GM23248 (cell line): ENCODE measurements around the gene ZBTB44. TPM values are rescaled to one million over a fixed set of nuclear protein-coding genes. Genes with fewer than 3 reads are reported as not detected.

ENCODE experiments used
- DNase-seq: peaks from one replicate; pipeline ENCODE4 v3.0.0-alpha.2; 2015
- H2AFZ ChIP-seq: fragments of 200-600 bp; sonication (generic); 2 replicates; pipeline ENCODE4 v1.6.1; 2016; ENCODE audit warnings: antibody characterized with exemption
- H3F3A ChIP-seq: fragments of 200-600 bp; sonication (generic); 2 replicates; pipeline ENCODE4 v1.6.1; 2016; ENCODE audit warnings: mild to moderate bottlenecking, antibody characterized with exemption, mixed run types; ENCODE audit not compliant: insufficient read depth
- H3K27ac ChIP-seq: fragments of 200-600 bp; sonication (generic); 2 replicates; pipeline ENCODE4 v1.5.1; 2016; ENCODE audit warnings: mild to moderate bottlenecking
- H3K27me3 ChIP-seq: fragments of 200-600 bp; sonication (generic); replicated peaks from 2 replicates; pipeline ENCODE4 v1.6.1; 2016; ENCODE audit warnings: mild to moderate bottlenecking; ENCODE audit not compliant: insufficient read depth
- H3K36me3 ChIP-seq: fragments of 200-600 bp; sonication (generic); 2 replicates; pipeline ENCODE4 v1.6.1; 2016; ENCODE audit warnings: low read depth, mild to moderate bottlenecking
- H3K4me1 ChIP-seq: fragments of 200-600 bp; sonication (generic); 2 replicates; pipeline ENCODE4 v1.6.1; 2016; ENCODE audit warnings: mild to moderate bottlenecking; ENCODE audit not compliant: insufficient read depth
- H3K4me2 ChIP-seq: fragments of 200-600 bp; sonication (generic); one replicate; pipeline ENCODE4 v1.6.1; 2016; ENCODE audit warnings: mild to moderate bottlenecking; ENCODE audit not compliant: unreplicated experiment
- H3K4me3 ChIP-seq: fragments of 200-600 bp; sonication (generic); 2 replicates; pipeline ENCODE4 v1.5.1; 2016; ENCODE audit warnings: mild to moderate bottlenecking
- H3K79me2 ChIP-seq: fragments of 200-600 bp; sonication (generic); 2 replicates; pipeline ENCODE4 v1.6.1; 2016; ENCODE audit warnings: mild to moderate bottlenecking; ENCODE audit not compliant: insufficient read depth
- H3K9ac ChIP-seq: fragments of 200-600 bp; sonication (generic); 2 replicates; pipeline ENCODE4 v1.6.1; 2016; ENCODE audit warnings: mild to moderate bottlenecking
- H3K9me2 ChIP-seq: fragments of 200-600 bp; sonication (generic); 2 replicates; pipeline ENCODE4 v1.6.1; 2016; ENCODE audit warnings: mixed run types, mild to moderate bottlenecking, moderate library complexity; ENCODE audit not compliant: insufficient read depth
- H3K9me3 ChIP-seq: fragments of 200-600 bp; sonication (generic); one replicate; pipeline ENCODE4 v1.6.1; 2017; ENCODE audit warnings: low read depth
- H4K20me1 ChIP-seq: fragments of 200-600 bp; sonication (generic); 2 replicates; pipeline ENCODE4 v1.6.0; 2016; ENCODE audit not compliant: insufficient read depth
- EZH2 ChIP-seq: fragments of 200-600 bp; sonication (generic); IDR thresholded peaks from 2 replicates; pipeline ENCODE4 v1.6.1; 2018; ENCODE audit warnings: antibody characterized with exemption, mild to moderate bottlenecking; ENCODE audit not compliant: insufficient read depth, poor library complexity, severe bottlenecking
- EZH2phosphoT487 ChIP-seq: fragments of 200-600 bp; sonication (generic); IDR thresholded peaks from 2 replicates; pipeline ENCODE4 v1.6.1; 2018; ENCODE audit warnings: antibody characterized with exemption, moderate library complexity, mild to moderate bottlenecking, low read depth; ENCODE audit not compliant: insufficient read depth
- WGBS, 2 experiments: methylation state at CpG; one replicate each; pipeline ENCODE4 v1.1.6; 2015 to 2017; ENCODE audit warnings: low lambda C conversion rate in 2 of 2, low coverage in 1 of 2; ENCODE audit errors: missing lambda C conversion rate in 2 of 2; 5-methylcytosine and 5-hydroxymethylcytosine counted together
- in situ Hi-C: fragments of 300-500 bp; cut with MboI; formaldehyde crosslinking; loops from 2 replicates; pipeline ENCODE4 v1.15.0; 2020
- polyA plus RNA-seq: library from polyadenylated mRNA; unstranded; fragments of >200 nt; fragmentation: Nextera tagmentation; extraction: Ambion mirVana; gene quantifications from 2 replicates; pipeline ENCODE4 v1.2.1, GENCODE V29; 2016
- total RNA-seq: library from RNA; depleted of rRNA; stranded (reverse); fragments of >200 nt; shearing (Covaris generic); gene quantifications from 2 replicates; pipeline ENCODE4 v1.2.3, GENCODE V29; 2014

Gene ZBTB44
- total and polyA plus RNA-seq, 2 experiments from 2014 or later: 4.1 to 17.4 TPM

DNA sequence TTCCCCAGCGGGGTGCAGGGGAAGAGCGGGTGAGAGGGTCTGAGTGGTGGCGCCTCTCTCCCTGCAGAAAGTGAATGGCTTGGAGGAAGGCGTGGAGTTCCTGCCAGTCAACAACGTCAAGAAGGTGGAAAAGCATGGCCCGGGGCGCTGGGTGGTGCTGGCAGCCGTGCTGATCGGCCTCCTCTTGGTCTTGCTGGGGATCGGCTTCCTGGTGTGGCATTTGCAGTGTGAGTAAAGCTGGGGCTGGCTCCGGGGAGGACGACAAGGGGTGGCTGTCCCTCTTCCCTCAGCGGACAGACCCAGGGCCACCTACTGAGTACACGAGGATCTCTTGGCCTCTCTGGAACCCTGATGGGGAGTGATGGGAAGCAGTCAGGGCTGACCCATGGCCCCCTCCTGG, 126.7 kb downstream of the ZBTB44 start:
- peaks cover 9% of the 10 kb centered on the region for H3K27me3 ChIP-seq
- DNase-seq: no peak
- 86 to 89% methylated on average over 14 of the region's 14 CpGs for WGBS, 2 experiments
- H3K27ac ChIP-seq: no peak overlapping the region
- no peaks in the 10 kb centered on the region for H3K79me2 ChIP-seq
- in situ Hi-C loops: no loop called here
- no peaks in the 10 kb centered on the region for H4K20me1 ChIP-seq
- no peaks in the 10 kb centered on the region for H3F3A ChIP-seq
- no peaks in the 10 kb centered on the region for H3K4me1 ChIP-seq
- no peak overlapping the region for H3K4me2 ChIP-seq
- H3K9ac ChIP-seq: no peak overlapping the region
- H3K4me3 ChIP-seq: no peak overlapping the region
- H3K9me3 ChIP-seq: no peaks in the 10 kb centered on the region
- no peaks in the 10 kb centered on the region for H3K9me2 ChIP-seq
- TF ChIP-seq EZH2 (no peak), EZH2phosphoT487 (no peak)
- no peak overlapping the region for H2AFZ ChIP-seq
- no peaks in the 10 kb centered on the region for H3K36me3 ChIP-seq

DNA sequence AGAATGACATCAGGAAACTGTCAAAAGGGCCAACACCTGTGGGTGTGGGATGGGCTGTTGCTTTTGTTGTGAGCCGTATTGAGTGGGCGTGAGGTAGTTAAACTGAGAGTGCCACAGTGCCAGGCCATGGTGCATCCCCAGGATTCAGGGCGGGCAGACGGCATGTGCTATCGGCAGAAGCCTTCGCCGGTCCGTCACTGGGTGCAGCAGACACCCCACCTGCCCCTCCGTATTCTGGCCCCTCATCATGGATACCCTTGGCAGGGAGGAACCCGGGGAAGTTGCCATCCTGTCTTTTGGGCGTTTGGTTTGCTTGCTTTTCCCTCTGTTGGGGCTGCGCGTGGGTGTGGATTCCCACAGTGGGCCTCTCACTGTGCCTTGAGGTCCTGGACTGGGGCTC, 127.6 kb downstream of the ZBTB44 start:
- WGBS, 2 experiments: 92 to 93% methylated on average over 12 to 13 of the region's 13 CpGs
- Histone ChIP-seq H2AFZ (no peak overlapping the region), H3F3A (no peaks in the 10 kb centered on the region; the same call in 1 of the 2 replicates), H3K4me2 (no peak overlapping the region), H4K20me1 (no peaks in the 10 kb centered on the region), H3K9me3 (no peaks in the 10 kb centered on the region), H3K4me1 (peaks cover 4% of the 10 kb centered on the region; the same call in 1 of the 2 replicates), H3K27me3 (peaks cover 9% of the 10 kb centered on the region), H3K9ac (no peak overlapping the region), H3K4me3 (no peak overlapping the region), H3K79me2 (no peaks in the 10 kb centered on the region), H3K9me2 (no peaks in the 10 kb centered on the region), H3K36me3 (no peaks in the 10 kb centered on the region), H3K27ac (no peak overlapping the region)
- TF ChIP-seq EZH2phosphoT487: no peak
- no peak for TF ChIP-seq EZH2
- in situ Hi-C loops: no loop called here
- DNase-seq: no peak

GRCh38 chr11:130183878-130184610, 130.7 kb downstream of the ZBTB44 start:
- 45% methylated on average over 11 of the region's 11 CpGs for WGBS, 2 experiments
- in situ Hi-C loops: no loop called here
- H3K4me2 ChIP-seq: no peak overlapping the region
- no peak for TF ChIP-seq EZH2
- no peak for TF ChIP-seq EZH2phosphoT487
- no peaks in the 10 kb centered on the region for H4K20me1 ChIP-seq
- no peaks in the 10 kb centered on the region for H3K36me3 ChIP-seq
- no peaks in the 10 kb centered on the region for H3K9me3 ChIP-seq
- H3K27me3 ChIP-seq: peaks cover 9% of the 10 kb centered on the region
- H3K9ac ChIP-seq: no peak overlapping the region
- no peak overlapping the region for H2AFZ ChIP-seq
- H3K4me3 ChIP-seq: no peak overlapping the region
- DNase-seq: no peak
- H3K9me2 ChIP-seq: no peaks in the 10 kb centered on the region
- H3F3A ChIP-seq: no peaks in the 10 kb centered on the region; the same call in 1 of the 2 replicates
- H3K79me2 ChIP-seq: no peaks in the 10 kb centered on the region
- H3K4me1 ChIP-seq: peaks cover 9% of the 10 kb centered on the region
- H3K27ac ChIP-seq: no peak overlapping the region

GRCh38 chr11:130181295-130182272, 133.1 kb downstream of the ZBTB44 start:
- Histone ChIP-seq H3K27ac (no peak overlapping the region), H3K9ac (no peak overlapping the region), H3K4me2 (peak overlapping the region; percentile 61), H2AFZ (no peak overlapping the region), H3K27me3 (peaks cover 9% of the 10 kb centered on the region), H3K79me2 (no peaks in the 10 kb centered on the region), H3K4me3 (no peak overlapping the region), H4K20me1 (no peaks in the 10 kb centered on the region), H3K9me3 (no peaks in the 10 kb centered on the region), H3F3A (no peaks in the 10 kb centered on the region; the same call in 1 of the 2 replicates), H3K9me2 (no peaks in the 10 kb centered on the region), H3K4me1 (peaks cover 9% of the 10 kb centered on the region), H3K36me3 (no peaks in the 10 kb centered on the region)
- in situ Hi-C loops: no loop called here
- TF ChIP-seq EZH2: no peak
- no peak for TF ChIP-seq EZH2phosphoT487
- WGBS, 2 experiments: 50 to 53% methylated on average over 11 of the region's 11 CpGs
- DNase-seq: peak; percentile 95
